Stimulated activated CD8-positive, alpha-beta memory T cell treated with anti-CD3 and anti-CD28 coated beads, Interleukin-7, amount 100 ng/mL, for 1 hour (primary cell): ENCODE data around the gene PDP2.
A peak's percentile ranks its signal among the peaks of the same experiment; 100 is the strongest.

Source experiments
- DNase-seq, 2 donors: peaks; one replicate each; pipeline ENCODE4 v3.0.0-alpha.2; 2020; ENCODE audit warnings: low read depth in 2 of 2

PDP2 gene, protein sequence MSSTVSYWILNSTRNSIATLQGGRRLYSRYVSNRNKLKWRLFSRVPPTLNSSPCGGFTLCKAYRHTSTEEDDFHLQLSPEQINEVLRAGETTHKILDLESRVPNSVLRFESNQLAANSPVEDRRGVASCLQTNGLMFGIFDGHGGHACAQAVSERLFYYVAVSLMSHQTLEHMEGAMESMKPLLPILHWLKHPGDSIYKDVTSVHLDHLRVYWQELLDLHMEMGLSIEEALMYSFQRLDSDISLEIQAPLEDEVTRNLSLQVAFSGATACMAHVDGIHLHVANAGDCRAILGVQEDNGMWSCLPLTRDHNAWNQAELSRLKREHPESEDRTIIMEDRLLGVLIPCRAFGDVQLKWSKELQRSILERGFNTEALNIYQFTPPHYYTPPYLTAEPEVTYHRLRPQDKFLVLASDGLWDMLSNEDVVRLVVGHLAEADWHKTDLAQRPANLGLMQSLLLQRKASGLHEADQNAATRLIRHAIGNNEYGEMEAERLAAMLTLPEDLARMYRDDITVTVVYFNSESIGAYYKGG

DNA sequence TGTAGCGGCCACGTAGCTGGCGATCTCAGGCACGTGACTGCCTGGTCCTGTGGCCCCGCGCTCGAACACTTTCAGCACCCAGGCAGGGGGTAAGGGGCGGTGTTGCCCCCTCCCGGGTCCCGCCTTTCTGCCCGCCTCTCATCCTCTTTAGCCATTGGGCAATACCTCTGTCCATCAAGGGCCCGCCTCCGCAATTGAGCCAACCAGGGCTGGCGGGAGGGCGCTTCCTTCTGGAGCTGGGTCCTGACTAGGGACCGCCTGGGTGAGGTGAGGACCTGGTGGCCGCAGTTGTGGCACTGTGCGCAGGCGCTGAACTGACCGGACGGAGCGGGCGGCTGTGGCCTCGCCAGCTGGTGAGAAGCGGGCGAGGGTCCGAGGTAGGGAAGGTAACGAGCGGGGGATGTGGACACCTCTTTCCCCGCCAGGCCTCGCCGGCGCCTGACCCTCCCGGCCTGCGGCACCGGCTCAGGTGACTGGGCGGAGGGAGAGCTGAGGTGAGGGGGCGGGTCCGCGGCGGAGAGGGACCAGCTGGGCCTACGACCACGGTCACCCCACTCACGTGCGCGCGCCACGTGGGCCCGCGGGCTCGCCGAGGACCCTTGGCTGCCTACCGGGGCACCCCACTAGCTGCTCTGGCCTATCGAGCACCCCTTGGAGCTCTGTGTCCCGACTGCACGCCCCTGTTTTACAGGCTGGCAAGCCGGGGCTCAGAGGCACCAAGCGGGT is at the start of gene PDP2:
Gene PDP2, plus strand, starts transcription at position 228 of the 726 bp plus-strand sequence. CDS start 3,770 bp downstream, outside the sequence.
- DNase-seq = peak; percentile 76 to 79

DNA sequence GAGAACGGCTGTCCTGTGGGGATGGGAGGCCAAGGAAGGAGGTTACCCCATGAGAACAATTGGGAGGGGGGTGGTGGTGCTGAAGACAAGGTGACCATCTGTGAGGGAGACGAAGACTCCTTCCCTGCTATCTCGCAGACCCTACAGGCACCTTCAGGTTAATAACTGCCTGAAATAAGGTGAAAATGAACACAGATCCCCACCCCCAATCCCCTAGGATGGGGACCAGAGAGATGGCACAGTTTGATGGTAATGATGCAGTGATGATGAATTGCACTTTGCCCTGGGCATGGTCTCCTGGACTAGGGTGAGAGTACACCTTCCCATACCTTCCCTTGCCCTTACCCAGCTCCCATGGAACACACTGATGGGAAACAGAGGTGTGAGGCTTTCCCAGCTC is 48.1 kb upstream of the PDP2 start:
- DNase-seq = no peak

GRCh38 chr16:66832661-66833305 is 47.5 kb upstream of the PDP2 start:
- no peak for DNase-seq

- no peak for DNase-seq
These were observed 45.6 kb upstream of the PDP2 start for GRCh38 chr16:66834746-66835145.

DNA sequence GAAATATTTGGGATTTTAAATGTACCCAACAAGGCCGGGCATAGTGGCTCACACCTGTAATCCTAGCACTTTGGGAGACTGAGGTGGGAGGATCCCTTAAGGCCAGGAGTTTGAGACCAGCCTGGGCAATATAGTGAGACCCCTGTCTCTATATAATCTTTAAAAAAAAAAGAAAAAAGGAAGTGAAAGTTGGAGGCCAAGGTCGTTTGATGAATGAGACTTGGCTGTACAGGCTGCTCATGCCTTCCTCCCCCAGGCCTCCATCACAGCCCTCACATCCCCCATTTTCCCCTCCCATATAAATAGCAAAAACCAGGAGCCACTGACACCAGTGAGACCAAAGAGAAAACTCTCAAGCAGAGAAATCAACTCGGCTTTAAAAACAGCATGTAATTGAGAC is 39.4 kb upstream of the PDP2 start:
- no peak for DNase-seq

- DNase-seq = no peak
These were observed 38.9 kb upstream of the PDP2 start for GRCh38 chr16:66841366-66841765.

DNA sequence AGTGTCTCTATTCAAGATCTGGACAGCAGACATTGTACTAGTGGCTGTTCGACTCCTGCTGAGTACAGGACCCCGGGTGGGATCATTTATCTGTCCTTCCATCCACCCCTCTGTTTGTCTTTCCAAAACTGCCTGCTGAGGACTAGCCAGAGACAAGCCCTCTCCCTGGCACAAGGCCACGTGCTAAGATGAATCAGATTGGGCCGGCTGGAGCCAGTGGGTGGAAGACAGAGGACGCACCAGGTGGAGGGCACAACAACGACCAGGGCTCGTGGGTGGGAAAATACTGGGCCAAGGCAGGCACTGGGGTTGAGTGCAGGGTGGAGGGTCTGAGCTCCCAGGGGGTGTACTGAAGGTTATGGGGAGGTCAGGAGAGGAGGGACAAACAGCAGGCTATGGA is 37.5 kb upstream of the PDP2 start:
- no peak for DNase-seq

DNA sequence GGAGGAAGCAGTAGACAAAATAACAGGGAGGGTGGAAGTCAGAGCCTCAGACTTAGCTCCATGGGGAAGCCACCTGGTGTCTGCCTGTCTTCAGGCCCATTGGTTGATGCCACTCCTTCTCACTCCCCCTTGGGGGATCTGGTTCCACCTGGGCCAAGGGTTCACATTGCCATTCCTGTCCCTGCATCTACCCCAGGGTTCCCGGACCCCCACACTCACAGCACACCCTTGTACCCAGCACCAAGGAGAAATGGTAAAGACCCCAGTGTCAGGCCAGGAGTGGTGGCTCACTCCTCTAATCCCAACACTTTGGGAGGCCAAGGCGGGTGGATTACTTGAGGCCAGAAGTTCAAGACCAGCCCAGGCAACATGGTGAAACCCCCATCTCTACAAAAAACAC is 37.1 kb upstream of the PDP2 start:
- DNase-seq = no peak

- no peak for DNase-seq
These were observed 36.3 kb upstream of the PDP2 start for GRCh38 chr16:66844009-66844341.

DNA sequence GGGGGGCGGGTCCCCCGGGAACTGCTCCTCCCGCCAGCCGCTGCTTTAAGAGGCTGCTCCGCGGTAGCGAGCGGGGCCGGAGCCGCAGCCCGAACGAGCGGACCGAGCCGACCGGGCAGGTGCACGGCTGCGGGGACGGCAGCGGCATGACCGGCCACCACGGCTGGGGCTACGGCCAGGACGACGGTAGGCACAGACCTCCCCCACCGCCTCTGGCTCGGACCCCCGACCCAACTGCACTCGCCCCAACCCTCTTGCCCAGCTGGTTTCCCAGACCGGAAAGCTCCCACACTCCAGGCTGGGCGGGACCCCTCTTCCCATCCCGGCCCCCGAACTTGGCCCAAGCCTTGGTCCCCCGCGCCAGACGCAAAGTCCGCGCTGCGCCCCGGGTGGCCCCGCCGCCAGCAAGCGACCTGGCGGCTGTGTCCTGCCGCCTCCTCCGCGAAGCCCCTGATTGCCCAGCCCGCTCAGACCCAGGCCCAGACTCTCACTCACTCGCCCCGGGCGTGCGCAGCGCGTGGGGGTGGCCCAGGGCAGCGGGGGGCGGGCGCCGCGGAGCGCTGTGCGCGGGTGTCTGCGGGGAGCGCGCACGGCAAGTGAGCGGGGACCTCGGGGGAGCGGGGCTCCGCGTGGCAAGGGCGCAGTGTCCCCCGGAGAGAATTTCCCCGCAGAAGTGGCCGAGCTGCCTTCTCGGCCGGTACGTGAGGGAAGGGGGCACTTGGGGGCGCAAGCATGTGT is 35.8 kb upstream of the PDP2 start, which contains the start of gene CA7:
Gene CA7, plus strand, starts transcription at position 73 of the 738 bp plus-strand sequence. Its CDS starts 74 bp downstream, at position 147.
- DNase-seq = no peak

GRCh38 chr16:66845080-66845410 is 35.3 kb upstream of the PDP2 start:
- no peak for DNase-seq

GRCh38 chr16:66845791-66846221 is 34.5 kb upstream of the PDP2 start:
- no peak for DNase-seq

- DNase-seq = no peak
These were observed 34.0 kb upstream of the PDP2 start for GRCh38 chr16:66846266-66846665.

DNA sequence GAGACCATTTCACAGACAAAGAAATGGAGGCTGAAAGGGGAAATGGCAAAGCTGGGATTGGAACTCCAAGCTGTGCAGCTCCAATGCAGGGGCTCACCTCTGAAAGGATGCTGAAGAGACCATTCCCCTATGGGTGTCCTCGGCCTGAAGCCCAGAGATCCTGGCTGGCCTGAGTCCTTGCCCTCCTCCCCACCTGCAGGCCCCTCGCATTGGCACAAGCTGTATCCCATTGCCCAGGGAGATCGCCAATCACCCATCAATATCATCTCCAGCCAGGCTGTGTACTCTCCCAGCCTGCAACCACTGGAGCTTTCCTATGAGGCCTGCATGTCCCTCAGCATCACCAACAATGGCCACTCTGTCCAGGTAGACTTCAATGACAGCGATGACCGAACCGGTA is 33.5 kb upstream of the PDP2 start:
- DNase-seq = no peak

DNA sequence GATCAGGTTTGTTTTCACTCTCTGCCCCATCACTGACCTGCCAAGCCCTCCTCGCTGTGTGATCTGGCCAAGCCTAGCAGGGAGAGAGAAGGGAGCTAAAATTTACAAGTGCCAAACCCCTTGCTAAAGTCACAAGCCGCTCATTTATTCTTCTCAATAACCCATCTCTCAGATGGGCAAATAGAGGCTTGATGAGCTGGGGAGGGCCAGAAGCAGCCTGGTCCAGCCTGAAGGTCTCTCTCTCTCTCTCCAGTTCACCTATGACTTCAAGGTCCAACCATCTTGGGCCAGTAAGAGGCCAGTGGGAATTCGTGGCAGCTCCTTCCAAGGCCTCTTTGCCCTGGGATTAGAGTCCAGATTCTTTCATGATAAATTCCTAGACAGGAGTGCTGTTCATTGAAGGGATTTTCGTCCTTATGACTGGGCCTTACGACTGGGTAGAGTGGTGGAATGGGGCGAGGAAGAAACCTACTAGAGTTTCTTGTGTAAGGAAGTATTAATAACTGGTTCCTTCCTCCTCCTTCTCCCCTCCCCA is 32.7 kb upstream of the PDP2 start:
- DNase-seq = no peak

DNA sequence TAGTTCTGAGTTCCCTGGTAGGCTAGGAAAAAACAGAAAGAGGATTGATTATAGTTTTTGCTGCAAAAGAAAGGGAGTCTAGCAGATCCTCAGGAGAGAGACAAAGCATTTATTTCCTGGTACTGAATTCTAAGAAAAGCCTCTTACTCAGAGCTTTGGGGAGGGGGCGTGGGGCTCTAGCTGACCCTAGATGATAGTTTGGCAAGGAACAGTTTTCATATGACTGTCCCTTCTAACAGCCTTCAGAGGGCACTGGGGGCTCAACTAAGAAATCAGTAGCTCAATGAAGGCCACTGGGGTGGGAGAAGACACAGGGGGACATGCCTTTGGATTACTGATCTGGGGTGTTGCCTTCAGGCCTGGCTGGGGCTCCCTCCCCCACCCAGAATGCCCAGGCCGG is 32.1 kb upstream of the PDP2 start:
- DNase-seq = no peak

GRCh38 chr16:66849021-66849420 is 31.3 kb upstream of the PDP2 start:
- no peak for DNase-seq

- DNase-seq = no peak
These were observed 30.8 kb upstream of the PDP2 start for GRCh38 chr16:66849549-66849948.

GRCh38 chr16:66850115-66850815 is 30.1 kb upstream of the PDP2 start:
- DNase-seq = no peak

DNA sequence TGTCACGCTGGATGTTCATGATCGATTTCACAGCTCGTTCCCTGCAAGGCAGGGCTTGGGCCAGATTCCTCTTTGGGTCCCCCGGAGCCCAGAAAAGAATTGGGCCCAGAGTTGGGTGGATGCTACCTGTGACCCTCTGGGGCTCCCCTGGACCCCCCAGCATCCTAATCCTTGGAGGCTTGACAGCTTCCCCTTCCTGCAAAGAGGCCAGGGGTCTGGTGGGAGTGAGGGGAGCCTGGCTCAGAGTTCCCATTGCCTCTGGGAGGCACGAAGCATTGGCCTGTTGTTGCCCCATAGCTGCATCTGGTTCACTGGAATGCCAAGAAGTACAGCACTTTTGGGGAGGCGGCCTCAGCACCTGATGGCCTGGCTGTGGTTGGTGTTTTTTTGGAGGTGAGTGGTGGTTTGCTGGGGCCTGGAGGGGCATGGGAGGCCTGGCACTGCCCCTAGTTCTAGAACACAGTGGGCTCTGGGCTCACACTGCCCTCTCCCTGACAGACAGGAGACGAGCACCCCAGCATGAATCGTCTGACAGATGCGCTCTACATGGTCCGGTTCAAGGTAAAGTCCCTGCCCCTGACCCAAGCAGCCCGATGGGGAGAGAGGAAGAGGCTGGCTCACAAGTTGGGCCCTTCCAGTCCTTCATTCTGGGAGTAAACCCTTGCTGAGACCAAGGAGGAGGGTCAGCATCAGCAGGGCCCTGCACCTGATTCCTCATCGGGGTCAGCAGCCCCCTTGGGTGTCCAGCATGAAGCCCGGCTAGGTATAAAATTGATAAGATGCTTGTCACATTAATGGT is 28.9 kb upstream of the PDP2 start:
- no peak for DNase-seq
